HG02840 (cell line): ENCODE measurements around the gene CCDC159.

Experiments
- ATAC-seq: cut with Tn5 transposase; IDR thresholded peaks from one replicate; pipeline ENCODE4 v1.9.1; 2021; ENCODE audit warnings: mild to moderate bottlenecking, moderate library complexity, moderate number of reproducible peaks; ENCODE audit not compliant: unreplicated experiment, low FRiP score

CCDC159 gene

GRCh38 chr19:11384778-11385129 lies 38.4 kb downstream of the CCDC159 start:
- ATAC-seq = no peak

GRCh38 chr19:11387162-11388034 lies 41.1 kb downstream of the CCDC159 start:
- ATAC-seq = no peak

GRCh38 chr19:11390359-11390758 lies 44.0 kb downstream of the CCDC159 start:
- ATAC-seq = no peak

GRCh38 chr19:11390933-11391680 lies 44.8 kb downstream of the CCDC159 start:
- ATAC-seq = no peak

GRCh38 chr19:11397089-11397610 lies 50.8 kb downstream of the CCDC159 start:
- no peak for ATAC-seq

GRCh38 chr19:11399667-11400066 lies 53.3 kb downstream of the CCDC159 start:
- no peak for ATAC-seq

DNA sequence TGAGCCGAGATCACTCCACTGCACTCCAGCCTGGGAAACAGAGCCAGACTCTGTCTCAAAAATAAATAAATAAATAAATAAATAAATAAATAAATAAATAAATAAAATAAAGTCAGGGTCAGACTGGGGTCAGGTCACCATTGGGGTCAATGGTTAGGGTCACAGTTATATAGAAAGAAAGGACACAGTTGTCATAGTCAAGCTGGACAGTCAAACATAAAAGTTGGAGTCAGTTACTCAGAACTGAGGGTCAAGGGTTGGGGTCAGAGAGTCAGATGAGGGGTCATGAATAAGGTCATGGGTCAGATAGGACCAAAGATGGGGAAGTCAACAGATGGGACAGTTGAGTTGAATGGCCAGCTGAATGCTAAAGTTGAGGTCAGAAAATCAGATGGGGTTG lies 54.5 kb downstream of the CCDC159 start:
- ATAC-seq = no peak

GRCh38 chr19:11401808-11402543 lies 55.7 kb downstream of the CCDC159 start:
- no peak for ATAC-seq
